ENCODE results near the gene IGFBP1.

Gene IGFBP1

DNA sequence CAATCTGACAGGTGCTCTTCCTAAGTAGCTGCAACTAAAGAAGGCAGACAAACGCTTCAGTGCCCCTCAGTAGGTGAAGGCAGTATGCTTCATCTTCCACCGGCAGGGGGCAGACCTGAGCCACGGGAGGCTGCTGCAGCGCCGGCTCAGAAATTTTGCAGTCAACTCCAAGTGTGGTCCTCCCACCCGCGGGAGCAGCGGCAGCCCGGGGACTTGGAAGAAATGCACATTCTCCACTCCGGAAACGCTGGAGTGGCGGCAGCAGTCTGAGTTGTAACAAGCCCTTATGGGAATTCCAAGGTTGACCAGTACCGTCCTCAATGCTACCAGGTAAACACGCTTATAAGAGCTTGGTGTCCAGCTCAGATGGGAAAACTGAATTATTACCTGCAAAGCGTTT is 29.4 kb downstream of the IGFBP1 start:
- peak; percentile 45 for DNase-seq (ENCODE audit: low read depth)
- in situ Hi-C loops (cut with HindIII; ENCODE audit: low sequenced_read_pairs) = no loop called here
- TF ChIP-seq, protein P1, sequence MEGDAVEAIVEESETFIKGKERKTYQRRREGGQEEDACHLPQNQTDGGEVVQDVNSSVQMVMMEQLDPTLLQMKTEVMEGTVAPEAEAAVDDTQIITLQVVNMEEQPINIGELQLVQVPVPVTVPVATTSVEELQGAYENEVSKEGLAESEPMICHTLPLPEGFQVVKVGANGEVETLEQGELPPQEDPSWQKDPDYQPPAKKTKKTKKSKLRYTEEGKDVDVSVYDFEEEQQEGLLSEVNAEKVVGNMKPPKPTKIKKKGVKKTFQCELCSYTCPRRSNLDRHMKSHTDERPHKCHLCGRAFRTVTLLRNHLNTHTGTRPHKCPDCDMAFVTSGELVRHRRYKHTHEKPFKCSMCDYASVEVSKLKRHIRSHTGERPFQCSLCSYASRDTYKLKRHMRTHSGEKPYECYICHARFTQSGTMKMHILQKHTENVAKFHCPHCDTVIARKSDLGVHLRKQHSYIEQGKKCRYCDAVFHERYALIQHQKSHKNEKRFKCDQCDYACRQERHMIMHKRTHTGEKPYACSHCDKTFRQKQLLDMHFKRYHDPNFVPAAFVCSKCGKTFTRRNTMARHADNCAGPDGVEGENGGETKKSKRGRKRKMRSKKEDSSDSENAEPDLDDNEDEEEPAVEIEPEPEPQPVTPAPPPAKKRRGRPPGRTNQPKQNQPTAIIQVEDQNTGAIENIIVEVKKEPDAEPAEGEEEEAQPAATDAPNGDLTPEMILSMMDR (IDR thresholded peaks at IDR 0.05; ENCODE audit: low read depth, low read length, missing control alignments) = peak; percentile 94
- H3K4me3 ChIP-seq (ENCODE audit: low read depth, low read length) = peak overlapping the region; percentile 57

- DNase-seq (ENCODE audit: low read depth) = no peak
- in situ Hi-C loops (cut with HindIII; ENCODE audit: low sequenced_read_pairs) = no loop called here
- H3K4me3 ChIP-seq (ENCODE audit: low read depth, low read length) = peak overlapping the region; percentile 57
- TF ChIP-seq, protein P1 (IDR thresholded peaks at IDR 0.05; ENCODE audit: low read depth, low read length, missing control alignments) = no peak
These were observed 30.3 kb downstream of the IGFBP1 start for GRCh38 chr7:45918556-45918955.

DNA sequence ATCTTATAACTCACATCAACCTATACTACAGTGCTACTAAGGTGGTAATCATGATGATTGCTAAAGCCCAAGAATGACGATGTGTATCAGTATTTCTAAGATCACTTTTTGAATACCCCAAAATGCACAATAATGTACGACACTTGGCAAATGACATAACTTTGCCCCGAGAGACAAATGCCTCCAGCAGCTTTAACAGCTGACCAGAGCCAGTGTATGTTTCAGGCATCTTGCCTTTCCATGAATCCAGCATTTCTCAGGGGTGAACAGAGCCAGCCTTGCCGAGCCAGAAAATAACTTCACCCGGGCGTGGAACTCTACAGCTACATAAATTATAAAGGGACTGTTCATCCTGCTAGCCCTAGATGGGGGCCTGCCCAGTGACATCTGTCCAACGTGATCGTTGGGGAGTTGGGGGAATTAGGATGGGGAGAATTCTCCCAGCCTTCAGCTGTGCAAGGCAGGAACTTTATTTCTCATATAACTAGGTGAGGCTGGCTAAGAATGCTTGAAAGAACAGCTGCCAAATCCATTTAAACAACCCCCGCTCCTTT is 31.0 kb downstream of the IGFBP1 start:
- TF ChIP-seq, protein P1 (IDR thresholded peaks at IDR 0.05; ENCODE audit: low read depth, low read length, missing control alignments) = no peak
- in situ Hi-C loops (cut with HindIII; ENCODE audit: low sequenced_read_pairs) = no loop called here
- H3K4me3 ChIP-seq (ENCODE audit: low read depth, low read length) = peak overlapping the region; percentile 57
- DNase-seq (ENCODE audit: low read depth) = no peak

- peak overlapping the region; percentile 57 for H3K4me3 ChIP-seq (ENCODE audit: low read depth, low read length)
- TF ChIP-seq, protein P1 (IDR thresholded peaks at IDR 0.05; ENCODE audit: low read depth, low read length, missing control alignments) = no peak
- no peak for DNase-seq (ENCODE audit: low read depth)
- in situ Hi-C loops (cut with HindIII; ENCODE audit: low sequenced_read_pairs) = no loop called here
These were observed 31.7 kb downstream of the IGFBP1 start for GRCh38 chr7:45919993-45920459.

GRCh38 chr7:45920502-45921380 is 32.5 kb downstream of the IGFBP1 start, which contains the start of gene IGFBP3:
Gene IGFBP3, minus strand, starts transcription at chr7:45921272. Its CDS starts 132 bp downstream, at chr7:45921140.
- in situ Hi-C loops (cut with HindIII; ENCODE audit: low sequenced_read_pairs) = no loop called here
- TF ChIP-seq, protein P1 (IDR thresholded peaks at IDR 0.05; ENCODE audit: low read depth, low read length, missing control alignments) = no peak
- H3K4me3 ChIP-seq (ENCODE audit: low read depth, low read length) = peak within 1 kb of the TSS; percentile 57
- peak; percentile 26 for DNase-seq (ENCODE audit: low read depth)

DNA sequence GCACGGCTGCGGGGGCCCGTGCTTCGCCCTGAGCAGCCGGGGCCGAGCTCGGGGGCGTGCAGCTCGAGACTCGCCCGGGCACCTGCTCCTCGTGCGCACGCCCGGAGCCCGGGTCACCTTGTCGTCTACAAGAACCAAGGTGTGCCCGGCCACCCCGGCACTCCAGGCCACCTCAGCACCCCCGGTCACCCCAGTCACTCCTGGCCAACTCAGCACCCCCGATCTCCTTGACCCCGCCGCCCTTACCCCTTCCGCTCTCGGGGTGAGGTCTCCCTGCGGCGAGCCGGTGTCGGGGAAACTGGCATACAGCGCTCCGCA is 33.1 kb downstream of the IGFBP1 start:
- peak overlapping the region; percentile 57 for H3K4me3 ChIP-seq (ENCODE audit: low read depth, low read length)
- no peak for DNase-seq (ENCODE audit: low read depth)
- in situ Hi-C loops (cut with HindIII; ENCODE audit: low sequenced_read_pairs) = no loop called here
- TF ChIP-seq, protein P1 (IDR thresholded peaks at IDR 0.05; ENCODE audit: low read depth, low read length, missing control alignments) = no peak

All from astrocyte of the cerebellum (primary cell).